Smooth muscle cell (in vitro differentiated cells): Measurements from ENCODE around the gene CT45A8. TPM values are rescaled to one million over a fixed set of nuclear protein-coding genes. Genes with fewer than 3 reads are reported as not detected.
"Not testable (repeated sequence)": the region's sequence is repeated elsewhere in the genome, so short reads cannot be mapped to it uniquely, and the experiment has no call there.

Experiments
- DNase-seq: peaks from one replicate; lab custom pipeline; 2025; ENCODE audit not compliant: unreplicated experiment; lab: John Stamatoyannopoulos, UW
- H2AFZ ChIP-seq: fragments of 200-600 bp; sonication (generic); 2 replicates; pipeline ENCODE4 v1.6.0; 2016; ENCODE audit warnings: antibody characterized with exemption, low read depth, mild to moderate bottlenecking
- H3F3A ChIP-seq: fragments of 200-600 bp; sonication (generic); 2 replicates; pipeline ENCODE4 v1.6.0; 2017; ENCODE audit warnings: antibody characterized with exemption, low read depth
- H3K27ac ChIP-seq: fragments of 200-600 bp; sonication (generic); 2 replicates; pipeline ENCODE4 v1.5.1; 2016; ENCODE audit warnings: low read depth, mild to moderate bottlenecking
- H3K27me3 ChIP-seq: fragments of 200-600 bp; sonication (generic); 2 replicates; pipeline ENCODE4 v1.6.1; 2016; ENCODE audit warnings: low read depth, mild to moderate bottlenecking
- H3K36me3 ChIP-seq: fragments of 200-600 bp; sonication (generic); 2 replicates; pipeline ENCODE4 v1.5.1; 2016; ENCODE audit warnings: low read depth
- H3K4me1 ChIP-seq: fragments of 200-600 bp; sonication (generic); 2 replicates; pipeline ENCODE4 v1.5.1; 2016; ENCODE audit warnings: low read depth
- H3K4me2 ChIP-seq: fragments of 200-600 bp; sonication (generic); 2 replicates; pipeline ENCODE4 v1.6.0; 2016; ENCODE audit warnings: mild to moderate bottlenecking
- H3K4me3 ChIP-seq: fragments of 200-600 bp; sonication (generic); 2 replicates; pipeline ENCODE4 v1.5.1; 2016; ENCODE audit warnings: mild to moderate bottlenecking
- H3K79me2 ChIP-seq: fragments of 200-600 bp; sonication (generic); 2 replicates; pipeline ENCODE4 v1.6.0; 2016; ENCODE audit warnings: low read depth, mild to moderate bottlenecking
- H3K9ac ChIP-seq: fragments of 200-600 bp; sonication (generic); 2 replicates; pipeline ENCODE4 v1.6.0; 2016; ENCODE audit warnings: low read depth
- H3K9me3 ChIP-seq: fragments of 200-600 bp; sonication (generic); replicated peaks from 2 replicates; pipeline ENCODE4 v1.5.1; 2016; ENCODE audit warnings: low read depth
- H4K20me1 ChIP-seq: fragments of 200-600 bp; sonication (generic); 2 replicates; pipeline ENCODE4 v1.6.0; 2016; ENCODE audit warnings: low read depth
- WGBS: methylation state at CpG from one replicate; pipeline ENCODE4 v1.1.7; 2016; ENCODE audit warnings: low lambda C conversion rate; 5-methylcytosine and 5-hydroxymethylcytosine counted together
- polyA plus RNA-seq: library from polyadenylated mRNA; unstranded; fragments of >200 nt; fragmentation: Nextera tagmentation; extraction: Ambion mirVana; gene quantifications from 2 replicates; pipeline ENCODE4 v1.2.1, GENCODE V29; 2016
- total RNA-seq: library from RNA; depleted of rRNA; stranded (reverse); fragments of >200 nt; gene quantifications from 2 replicates; pipeline ENCODE4 v1.2.3, GENCODE V29; 2014

The CT45A8 gene
- total and polyA plus RNA-seq, 2 experiments from 2014 or later, result not detected

- not testable (repeated sequence) for H3K4me2 ChIP-seq, H3K9ac ChIP-seq, H3K4me1 ChIP-seq, H3K27ac ChIP-seq, H3K9me3 ChIP-seq, DNase-seq, H3K27me3 ChIP-seq, H3K79me2 ChIP-seq, H4K20me1 ChIP-seq, H3K36me3 ChIP-seq, H2AFZ ChIP-seq, H3F3A ChIP-seq, H3K4me3 ChIP-seq
- 64% methylated on average over 4 of the region's 5 CpGs for WGBS
Measured at GRCh38 chrX:135882741-135883140, 28.4 kb upstream of the CT45A8 start.

- H3K27ac ChIP-seq, H3K36me3 ChIP-seq, H4K20me1 ChIP-seq, H3K9me3 ChIP-seq, H3K79me2 ChIP-seq, H3K27me3 ChIP-seq, H2AFZ ChIP-seq, H3K4me3 ChIP-seq, H3K4me2 ChIP-seq, H3K9ac ChIP-seq, DNase-seq, H3F3A ChIP-seq, H3K4me1 ChIP-seq: not testable (repeated sequence)
- no CpG with 5 or more reads among the region's 17 CpGs for WGBS
Measured at GRCh38 chrX:135871712-135872111, 17.4 kb upstream of the CT45A8 start, which contains the start of gene CT45A9. TSS of gene CT45A9 (minus strand) at chrX:135871812. CDS start at chrX:135868061, 3,751 bp downstream.

GRCh38 chrX:135837180-135837579 lies 17.2 kb downstream of the CT45A8 start, which contains the start of gene CT45A7:
TSS of gene CT45A7 (minus strand) at chrX:135837280. CDS start at chrX:135833533, 3,747 bp downstream.
- not testable (repeated sequence) for H3F3A ChIP-seq, H3K36me3 ChIP-seq, H3K4me3 ChIP-seq, H3K4me1 ChIP-seq, H3K9me3 ChIP-seq, H4K20me1 ChIP-seq, H3K4me2 ChIP-seq, H3K9ac ChIP-seq, DNase-seq, H2AFZ ChIP-seq, H3K79me2 ChIP-seq, H3K27me3 ChIP-seq, H3K27ac ChIP-seq
- no CpG with 5 or more reads among the region's 17 CpGs for WGBS

- not testable (repeated sequence) for H3K27me3 ChIP-seq, DNase-seq, H3K9me3 ChIP-seq, H3K36me3 ChIP-seq, H3K4me2 ChIP-seq, H3K9ac ChIP-seq, H3K27ac ChIP-seq, H3K79me2 ChIP-seq, H4K20me1 ChIP-seq, H3K4me3 ChIP-seq, H2AFZ ChIP-seq, H3K4me1 ChIP-seq, H3F3A ChIP-seq
- no CpG with 5 or more reads among the region's 17 CpGs for WGBS
Measured at GRCh38 chrX:135819912-135820311, 34.4 kb downstream of the CT45A8 start, which contains the start of gene CT45A2. TSS of gene CT45A2 (minus strand) at chrX:135820012. CDS start at chrX:135816265, 3,747 bp downstream.

GRCh38 chrX:135802687-135803086 lies 51.7 kb downstream of the CT45A8 start, which contains the start of gene CT45A6:
TSS of gene CT45A6 (minus strand) at chrX:135802787. CDS start at chrX:135798993, 3,794 bp downstream.
- H2AFZ ChIP-seq, H3K4me3 ChIP-seq, H3K79me2 ChIP-seq, DNase-seq, H4K20me1 ChIP-seq, H3K27me3 ChIP-seq, H3K36me3 ChIP-seq, H3K4me2 ChIP-seq, H3K9me3 ChIP-seq, H3F3A ChIP-seq, H3K4me1 ChIP-seq, H3K9ac ChIP-seq, H3K27ac ChIP-seq: not testable (repeated sequence)
- no CpG with 5 or more reads among the region's 16 CpGs for WGBS

Other genes with a start within 250 kb of the CT45A8 start
- gene CT45A1, start 140.9 kb downstream of the CT45A8 start, total RNA-seq, result not detected in 2 replicates
- gene CT45A1, start 140.9 kb downstream of the CT45A8 start, polyA plus RNA-seq, result not detected in 2 replicates
- not detected in 2 replicates for gene CT45A3, start 86.3 kb downstream of the CT45A8 start, total RNA-seq
- not detected in 2 replicates for gene CT45A3, start 86.3 kb downstream of the CT45A8 start, polyA plus RNA-seq
- not detected in 2 replicates for gene CT45A5, start 69.0 kb downstream of the CT45A8 start, total RNA-seq
- gene CT45A5, start 69.0 kb downstream of the CT45A8 start, polyA plus RNA-seq, result not detected in 2 replicates
- gene CT45A6, start 51.8 kb downstream of the CT45A8 start, total RNA-seq, result not detected in 2 replicates
- gene CT45A6, start 51.8 kb downstream of the CT45A8 start, polyA plus RNA-seq, result not detected in 2 replicates
- gene CT45A2, start 34.5 kb downstream of the CT45A8 start, total RNA-seq, result not detected in 2 replicates
- gene CT45A2, start 34.5 kb downstream of the CT45A8 start, polyA plus RNA-seq, result not detected in 2 replicates
- gene CT45A7, start 17.3 kb downstream of the CT45A8 start, total RNA-seq, result not detected in 2 replicates
- gene CT45A7, start 17.3 kb downstream of the CT45A8 start, polyA plus RNA-seq, result not detected in 2 replicates
- not detected in 2 replicates for gene CT45A9, start 17.3 kb upstream of the CT45A8 start, total RNA-seq
- not detected in 2 replicates for gene CT45A9, start 17.3 kb upstream of the CT45A8 start, polyA plus RNA-seq
- not detected in 2 replicates for gene CT45A10, start 38.9 kb upstream of the CT45A8 start, total RNA-seq
- gene CT45A10, start 38.9 kb upstream of the CT45A8 start, polyA plus RNA-seq, result not detected in 2 replicates
- gene SAGE1, start 39.2 kb upstream of the CT45A8 start, total RNA-seq, result not detected in 2 replicates
- not detected in 2 replicates for gene SAGE1, start 39.2 kb upstream of the CT45A8 start, polyA plus RNA-seq
- 27.1 and 35.8 TPM in 2 replicates for gene MMGT1, start 119.5 kb upstream of the CT45A8 start, total RNA-seq
- gene MMGT1, start 119.5 kb upstream of the CT45A8 start, polyA plus RNA-seq, result 12.5 and 13.6 TPM in 2 replicates
- gene SLC9A6, start 130.9 kb upstream of the CT45A8 start, total RNA-seq, result 19.8 and 24.7 TPM in 2 replicates
- gene SLC9A6, start 130.9 kb upstream of the CT45A8 start, polyA plus RNA-seq, result 10.8 and 11.6 TPM in 2 replicates